Stimulated activated CD4-positive, alpha-beta T cell treated with anti-CD3 and anti-CD28 coated beads, TNF-alpha, amount 100 ng/mL, for 48 hours (primary cell): ENCODE data around the gene APOL2.
"Not testable (repeated sequence)": the region's sequence is repeated elsewhere in the genome, so short reads cannot be mapped to it uniquely, and the experiment has no call there.

ENCODE experiments used
- DNase-seq, 3 donors: peaks; one replicate each; pipeline ENCODE4 v3.0.0-alpha.2; 2020; ENCODE audit warnings: low read depth in 3 of 3

Gene APOL2

DNA sequence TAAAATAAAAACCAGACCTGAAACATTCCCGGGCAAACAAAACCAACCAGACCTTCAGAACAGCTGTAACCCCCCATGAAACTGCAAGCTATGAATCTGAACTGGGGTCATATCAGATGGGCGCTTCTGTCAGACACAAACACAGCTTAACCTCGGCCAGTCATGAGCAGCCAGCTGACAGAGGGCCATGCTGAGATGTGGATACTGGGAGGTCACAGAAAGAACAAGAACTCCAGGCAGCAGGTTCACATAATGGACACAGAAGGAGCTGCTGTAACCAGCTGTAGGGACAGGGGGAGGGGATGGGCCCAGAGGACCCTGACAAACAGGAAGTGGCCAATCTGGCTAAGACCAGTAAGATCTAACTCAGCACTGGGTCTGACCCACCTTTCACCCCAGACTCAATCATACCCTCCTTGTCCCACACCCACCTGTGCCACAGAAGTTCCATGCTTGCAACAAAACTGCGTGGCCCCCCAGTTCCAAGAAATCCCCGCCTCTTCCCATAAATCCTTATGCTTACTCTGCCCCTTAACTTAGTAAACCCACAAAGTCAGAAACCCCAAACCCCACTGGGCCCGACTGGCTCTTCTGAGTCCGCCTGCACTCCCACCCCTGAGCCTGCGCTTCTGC lies 41.7 kb downstream of the APOL2 start:
- DNase-seq = no peak

DNA sequence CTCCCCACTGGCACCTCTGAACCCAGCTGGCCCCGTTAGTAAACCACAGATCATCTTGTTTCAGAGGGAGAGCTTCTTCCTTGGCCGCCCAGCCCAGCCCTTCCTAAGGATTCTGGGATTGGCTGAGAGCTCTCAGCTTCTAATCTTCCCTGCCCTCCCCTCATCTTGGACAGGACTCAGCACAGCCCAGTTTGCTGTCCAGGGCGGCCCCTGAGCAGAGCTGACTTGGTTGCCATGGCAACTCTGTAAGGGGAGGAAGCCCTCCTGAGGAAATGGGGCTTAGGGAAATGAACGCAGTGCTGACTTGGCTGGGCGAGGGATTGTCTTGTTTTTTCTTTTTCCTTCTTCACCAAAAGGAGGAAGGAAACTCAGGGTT lies 42.3 kb downstream of the APOL2 start:
- no peak for DNase-seq

DNA sequence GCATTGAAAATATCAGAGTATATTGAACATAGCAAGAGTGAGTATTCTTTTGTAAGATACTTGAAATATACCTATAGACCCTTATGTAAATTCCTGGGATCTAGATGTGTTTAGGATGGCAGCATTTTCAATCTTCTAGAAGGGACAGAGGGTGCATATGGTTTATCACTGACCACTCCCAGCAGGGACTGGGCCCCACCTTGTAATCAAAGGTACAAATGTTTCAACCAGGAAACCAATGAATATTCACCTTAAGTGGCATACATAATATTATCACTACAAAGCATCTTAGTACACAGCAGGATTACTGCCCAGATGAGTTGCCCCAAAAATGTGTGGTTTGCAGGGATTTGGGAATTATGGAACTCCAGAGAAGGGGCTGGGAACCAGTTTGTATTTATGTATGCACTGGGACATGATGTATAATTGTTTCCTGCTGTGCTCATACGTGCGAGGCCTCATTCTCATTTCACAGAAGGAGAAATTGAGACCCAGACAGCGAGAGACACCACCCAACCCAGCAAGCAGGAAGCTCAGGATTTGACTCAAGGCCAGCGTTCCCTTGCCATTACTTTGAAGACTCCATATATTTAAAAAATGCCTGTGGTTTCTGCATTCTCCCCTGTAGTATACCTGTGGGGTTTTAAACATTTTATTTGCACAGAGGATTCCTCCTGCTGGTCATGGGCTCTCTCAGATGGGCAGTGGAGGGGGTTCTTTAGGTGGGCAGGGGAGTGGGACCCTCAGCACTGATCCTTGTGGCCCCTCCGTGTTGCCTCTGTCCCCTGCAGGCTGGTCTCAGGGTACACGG lies 42.9 kb downstream of the APOL2 start:
- no peak for DNase-seq

DNA sequence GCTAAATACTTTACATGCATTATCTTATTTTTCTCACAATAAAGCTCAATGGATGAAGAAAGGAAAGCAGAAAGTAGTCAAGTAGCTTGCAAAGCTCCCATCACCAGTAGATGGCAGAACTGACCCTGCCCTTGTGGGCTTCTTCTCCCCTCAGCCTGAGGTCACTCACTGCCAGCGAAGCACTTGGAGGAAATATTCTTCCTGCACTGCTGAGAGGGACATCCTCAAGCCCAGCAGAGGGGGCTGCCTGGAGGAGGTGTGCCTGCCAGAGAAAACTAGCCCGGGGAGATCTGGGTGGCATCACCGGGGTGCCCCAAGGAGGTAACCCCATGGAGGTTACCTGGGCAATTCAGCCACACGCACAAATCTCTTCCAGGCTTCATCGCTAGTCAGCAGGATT lies 44.4 kb downstream of the APOL2 start:
- DNase-seq = peak in 2 of 3 donors; percentile 17 to 23

DNA sequence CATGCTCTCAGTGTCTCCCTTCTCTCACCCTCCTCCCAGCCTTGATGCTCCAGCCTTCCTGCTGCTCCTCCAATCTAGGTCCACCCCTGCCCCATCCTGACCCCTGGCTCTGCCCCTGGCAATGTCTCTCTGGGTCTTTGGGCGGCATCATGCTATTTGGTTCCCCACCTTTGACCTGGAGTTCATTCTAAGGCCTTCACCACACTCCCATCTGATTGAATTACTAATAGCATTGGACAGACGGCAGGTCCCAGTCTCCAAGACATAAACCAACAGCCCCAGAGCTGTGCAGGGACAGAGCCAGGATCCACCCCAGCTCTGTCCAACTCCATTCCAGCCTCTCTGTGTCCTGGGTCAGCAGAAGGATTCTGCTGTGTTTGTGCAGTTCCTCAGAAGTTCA lies 44.9 kb downstream of the APOL2 start:
- DNase-seq = no peak

DNA sequence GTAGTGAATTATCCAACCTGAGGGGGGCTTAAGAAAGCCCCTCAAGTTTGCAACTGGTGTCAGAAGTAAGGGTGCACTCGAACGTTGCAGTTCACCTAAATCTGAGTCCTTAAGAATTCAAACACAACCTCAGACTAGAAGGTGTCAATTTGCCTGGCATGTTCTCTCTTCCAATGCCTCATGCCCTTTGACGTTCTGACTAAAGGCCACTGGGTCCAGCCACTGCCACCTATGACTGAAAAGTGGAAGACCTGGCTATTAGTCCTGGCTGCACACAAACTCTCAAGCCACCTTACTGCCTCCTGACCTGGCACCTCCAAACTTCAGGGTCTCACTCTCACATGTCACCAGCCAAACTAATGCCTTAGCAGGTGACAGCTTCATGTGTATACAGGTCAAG lies 45.8 kb downstream of the APOL2 start:
- DNase-seq = no peak

DNA sequence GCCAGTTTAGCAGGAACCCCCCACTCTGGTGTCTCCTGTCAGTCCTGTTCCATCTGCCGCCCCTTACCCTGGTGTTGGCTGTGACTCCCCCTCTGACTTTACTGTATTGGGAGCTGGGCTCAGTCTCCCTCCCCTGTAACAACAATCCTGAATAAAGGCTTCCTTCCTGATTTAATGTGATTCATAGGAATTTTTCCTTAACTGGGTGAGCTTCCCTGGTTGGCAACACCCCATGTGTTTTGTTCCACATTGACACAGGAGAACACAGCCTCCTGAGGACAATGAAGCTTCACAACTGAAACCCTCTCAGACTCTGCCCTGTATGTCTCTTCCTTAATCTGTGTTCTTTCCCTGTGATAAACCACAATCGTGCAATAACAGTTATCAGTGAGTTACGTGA lies 46.2 kb downstream of the APOL2 start:
- no peak for DNase-seq

DNA sequence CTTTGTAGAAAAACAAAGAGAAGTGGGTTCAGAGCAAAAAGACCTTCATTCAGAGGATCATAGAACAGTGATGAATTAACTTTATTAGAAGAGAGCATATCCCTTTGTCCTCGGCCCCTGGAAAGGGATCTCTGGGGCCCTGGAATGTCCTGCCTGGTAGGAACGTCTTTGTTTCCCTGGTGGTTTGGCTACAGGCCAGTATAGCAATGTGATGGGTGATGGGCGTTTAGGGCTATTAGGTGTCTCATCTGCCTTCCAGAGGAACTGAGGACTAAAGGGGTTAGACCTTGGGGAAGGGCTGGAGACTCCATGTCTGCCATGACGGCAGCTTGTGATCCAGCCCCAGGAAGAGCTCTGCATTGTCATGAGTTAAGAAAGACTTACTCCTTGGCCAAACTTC lies 46.8 kb downstream of the APOL2 start:
- DNase-seq = no peak

DNA sequence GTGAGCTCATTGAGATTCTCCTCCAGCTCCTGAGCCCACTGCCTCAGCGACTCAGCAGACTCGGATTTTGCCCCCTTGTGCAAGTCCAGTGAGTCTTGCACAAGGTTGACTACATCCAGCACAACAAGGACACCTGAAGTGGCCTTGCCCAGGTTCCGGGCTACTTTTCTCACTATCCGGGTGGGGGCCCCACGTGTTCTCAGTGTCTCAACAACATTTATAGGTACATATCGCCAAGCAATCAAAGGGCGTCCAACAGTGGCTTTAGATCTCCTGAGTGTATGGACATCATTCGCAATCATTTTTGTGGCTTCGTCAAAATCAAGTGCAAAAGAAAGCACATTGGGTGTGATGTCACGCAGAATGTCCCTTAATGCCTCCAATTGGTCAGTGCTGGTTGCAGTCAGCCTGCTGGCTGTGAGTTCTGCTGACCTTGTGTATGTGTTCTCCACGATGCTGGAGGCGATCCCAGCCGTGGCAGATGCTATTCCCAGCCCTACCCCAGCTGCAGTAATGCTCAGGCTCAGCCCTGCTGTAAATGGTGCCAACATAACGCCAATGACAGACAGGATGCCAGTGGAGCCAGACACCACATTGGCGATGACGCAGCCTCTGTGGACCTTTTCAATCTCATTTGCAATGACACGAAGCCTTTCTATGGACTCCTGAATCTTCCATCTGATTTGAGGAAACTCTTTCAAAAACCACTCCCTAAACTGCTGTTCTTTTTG lies 48.1 kb downstream of the APOL2 start:
- DNase-seq = no peak

DNA sequence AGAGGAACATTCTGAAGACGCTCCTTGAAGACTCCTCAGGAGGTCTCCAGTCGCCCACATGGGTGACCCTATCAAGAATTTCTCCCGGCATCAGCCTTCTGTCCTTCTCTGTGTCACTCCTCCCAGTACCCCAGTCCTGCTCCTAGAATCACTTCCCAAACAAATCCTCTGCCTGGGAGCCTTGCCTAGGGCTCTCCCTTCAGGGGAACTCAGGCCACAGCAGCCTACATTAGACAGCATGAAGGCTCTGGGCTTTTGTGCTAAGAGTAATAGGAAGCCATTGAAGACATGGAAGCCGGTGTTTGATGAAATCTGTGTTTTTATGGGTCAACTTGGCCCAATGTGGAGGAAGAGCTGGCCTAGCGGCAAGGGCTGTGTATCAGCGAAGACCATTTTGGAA lies 51.5 kb downstream of the APOL2 start:
- DNase-seq = not testable (repeated sequence)

DNA sequence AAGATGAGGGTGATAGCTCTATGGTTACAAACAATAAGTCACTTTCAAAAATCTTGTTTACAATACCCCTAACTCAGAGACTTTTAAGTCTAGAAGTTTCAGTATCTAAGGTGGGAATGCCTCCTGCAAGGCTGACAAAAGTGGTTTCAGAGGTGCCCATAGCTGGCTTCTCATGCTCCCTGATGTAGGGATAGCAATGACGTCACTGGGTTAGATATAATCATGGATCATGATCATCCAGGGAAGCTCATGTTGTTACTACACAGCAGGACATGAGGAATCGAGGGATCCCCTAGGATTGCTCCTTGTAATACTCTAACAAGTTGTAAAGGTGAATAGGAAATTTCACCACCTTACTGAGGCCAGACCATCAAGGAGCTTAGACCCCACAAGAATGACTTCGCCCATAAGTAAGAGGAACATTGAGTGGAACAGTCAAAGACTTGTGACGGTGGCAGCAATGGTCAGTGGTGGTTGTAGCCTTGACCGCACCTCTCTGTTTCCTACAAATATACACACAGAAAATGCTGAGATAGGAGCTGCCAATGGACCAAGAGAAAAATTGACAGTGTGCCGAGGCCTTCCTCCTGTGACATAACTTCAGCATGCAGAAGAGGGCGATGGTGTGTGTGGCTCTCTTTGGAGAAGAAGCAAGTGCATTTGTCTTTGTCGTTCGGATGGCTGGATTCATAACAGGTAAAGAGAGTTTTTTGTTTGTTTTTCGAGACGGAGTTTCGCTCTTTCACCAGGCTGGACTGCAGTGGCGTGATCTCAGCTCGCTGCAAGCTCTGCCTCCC lies 53.3 kb downstream of the APOL2 start:
- DNase-seq = no peak

DNA sequence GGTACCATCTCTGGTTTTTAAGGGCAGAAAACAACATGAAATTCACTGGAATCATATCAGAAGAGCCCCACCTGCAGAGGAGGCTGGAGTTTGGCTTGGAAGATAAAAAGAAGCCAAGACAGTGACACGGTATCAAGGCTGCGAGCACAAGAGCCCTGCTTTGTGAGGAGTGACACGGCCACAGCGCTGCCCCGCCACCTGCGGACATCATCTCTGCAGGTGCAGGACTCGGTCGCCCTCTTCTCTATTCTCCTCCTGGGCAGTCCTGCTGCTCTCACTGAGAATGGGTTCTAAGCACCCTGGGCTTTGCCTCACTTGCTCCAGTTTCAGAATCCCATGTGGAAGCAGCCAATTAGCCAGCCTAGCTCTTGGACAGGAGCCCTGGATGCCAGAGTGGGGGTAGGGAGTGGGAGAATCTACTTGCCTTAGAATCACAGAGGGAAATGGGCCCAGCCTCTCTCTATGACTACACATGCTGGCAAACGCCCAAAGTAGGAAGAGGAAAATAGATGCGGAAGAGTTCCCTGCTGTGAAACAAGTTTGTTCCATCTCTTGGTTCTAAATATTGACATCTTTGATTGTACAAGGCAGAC lies 54.8 kb downstream of the APOL2 start:
- no peak for DNase-seq

DNA sequence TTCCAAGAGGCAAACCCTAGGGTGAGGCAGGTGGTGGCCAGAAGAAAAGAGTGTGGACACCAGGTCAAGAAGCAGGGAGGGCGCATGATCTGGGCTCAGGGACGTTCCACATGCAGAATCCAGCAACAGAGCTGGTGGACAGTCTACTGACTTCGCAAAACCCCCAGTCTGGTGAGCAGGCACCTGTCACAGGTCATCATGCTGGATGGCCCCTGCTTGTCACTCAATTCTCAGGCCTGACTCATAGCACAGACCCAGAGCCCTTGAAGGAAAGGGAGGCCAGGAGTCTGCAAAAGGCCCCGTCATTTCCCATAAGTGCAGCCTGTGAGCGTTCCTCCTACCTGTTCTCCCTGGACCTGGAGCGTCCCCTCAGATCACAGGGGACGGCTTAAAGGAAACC lies 55.9 kb downstream of the APOL2 start:
- DNase-seq = no peak

DNA sequence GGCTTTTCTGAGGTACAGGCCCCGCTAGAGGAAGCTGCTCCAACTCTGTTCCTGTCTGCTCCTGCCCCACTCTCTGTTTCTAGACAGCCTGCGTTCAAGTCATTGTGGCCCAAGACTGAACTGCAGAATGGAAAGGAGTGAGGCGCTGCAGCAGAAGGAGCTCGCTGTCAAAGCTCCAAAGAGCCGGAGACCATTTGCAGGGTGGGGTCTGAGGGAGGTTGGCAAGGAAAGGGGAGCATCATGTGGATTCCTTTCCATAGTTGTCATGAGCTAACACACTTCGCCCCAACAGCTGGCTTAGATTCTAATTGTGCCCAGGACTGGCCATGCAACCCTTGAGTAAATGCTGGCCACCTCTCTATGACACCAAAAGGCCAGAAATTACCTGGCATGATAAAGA lies 56.5 kb downstream of the APOL2 start:
- no peak for DNase-seq

DNA sequence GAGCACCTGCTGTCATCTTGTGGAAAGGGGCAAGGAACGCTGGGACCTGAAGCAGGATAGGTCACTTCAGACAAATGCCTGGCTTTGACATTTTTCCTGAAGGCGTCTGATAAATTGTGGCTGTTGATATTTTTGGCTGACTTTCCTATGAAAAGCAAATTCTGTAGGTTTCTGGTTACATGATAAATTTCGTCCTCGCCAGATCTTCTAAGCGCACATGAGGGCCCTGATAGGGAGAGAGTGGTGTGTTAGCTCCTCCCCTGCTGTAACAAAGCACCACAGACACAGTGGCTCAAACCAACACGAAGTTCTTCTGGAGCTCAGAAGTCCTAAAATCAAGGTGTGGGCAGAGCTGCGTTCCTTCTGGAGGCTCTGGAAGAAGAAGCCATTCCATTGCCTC lies 57.3 kb downstream of the APOL2 start:
- no peak for DNase-seq

DNA sequence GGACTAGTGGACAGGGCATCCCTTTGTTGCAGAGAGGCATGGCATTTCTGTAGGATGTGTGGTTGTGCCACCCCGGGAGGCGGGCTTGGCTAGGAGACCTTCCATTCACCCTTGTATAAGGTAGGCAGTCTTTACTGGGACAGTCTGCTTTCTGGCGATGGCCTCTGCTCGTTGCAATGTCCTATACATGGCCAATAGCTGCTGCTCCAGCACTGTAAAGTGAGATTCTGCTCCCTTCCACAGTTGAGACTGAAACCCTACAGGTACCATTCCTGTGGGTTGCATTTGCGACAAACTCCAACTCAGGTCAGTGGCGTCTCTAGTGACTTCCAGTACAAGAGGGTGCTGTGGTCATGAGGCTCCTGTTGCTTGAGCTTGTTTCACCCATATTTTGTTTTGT lies 58.4 kb downstream of the APOL2 start:
- no peak for DNase-seq

DNA sequence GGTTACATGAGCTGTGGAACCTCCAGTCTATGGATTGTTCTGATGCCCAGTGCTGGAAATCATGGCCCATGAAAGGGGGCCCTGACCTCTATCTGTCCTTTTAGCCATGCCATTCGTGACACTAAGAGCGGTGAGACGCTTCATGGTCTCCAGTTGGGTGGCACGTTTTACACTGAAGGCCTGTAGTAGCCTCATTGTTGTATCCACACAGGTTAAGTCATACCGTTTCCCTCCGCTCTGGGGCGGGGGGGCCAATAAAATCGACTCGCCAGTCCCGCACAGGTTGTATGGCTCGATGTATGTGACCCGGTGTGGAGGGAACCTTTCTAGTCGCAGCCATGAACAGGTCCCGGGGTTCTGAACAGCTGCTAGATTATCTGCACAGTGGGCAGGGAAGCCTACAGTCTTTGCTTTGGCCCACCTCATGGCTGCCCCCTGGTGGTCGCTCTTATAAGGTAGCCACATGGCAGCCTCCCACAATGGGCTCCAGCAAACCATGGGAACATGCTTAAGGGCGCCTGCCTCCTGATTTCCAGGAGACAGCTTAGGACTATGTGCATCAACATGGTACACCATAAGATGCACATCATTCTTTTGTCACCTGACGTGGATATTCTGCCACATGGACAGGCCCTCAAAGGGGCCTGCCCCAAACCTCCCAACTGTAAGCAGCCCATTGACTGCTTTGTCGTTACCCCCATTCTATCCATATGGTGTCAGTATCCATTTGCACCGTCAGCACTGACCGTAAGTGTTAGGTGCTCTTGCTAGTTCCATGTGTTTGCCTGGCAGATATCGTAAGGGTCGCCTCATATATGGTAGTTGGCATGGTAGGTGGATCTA lies 59.1 kb downstream of the APOL2 start:
- DNase-seq = peak; percentile 62 to 86 (median 83)

DNA sequence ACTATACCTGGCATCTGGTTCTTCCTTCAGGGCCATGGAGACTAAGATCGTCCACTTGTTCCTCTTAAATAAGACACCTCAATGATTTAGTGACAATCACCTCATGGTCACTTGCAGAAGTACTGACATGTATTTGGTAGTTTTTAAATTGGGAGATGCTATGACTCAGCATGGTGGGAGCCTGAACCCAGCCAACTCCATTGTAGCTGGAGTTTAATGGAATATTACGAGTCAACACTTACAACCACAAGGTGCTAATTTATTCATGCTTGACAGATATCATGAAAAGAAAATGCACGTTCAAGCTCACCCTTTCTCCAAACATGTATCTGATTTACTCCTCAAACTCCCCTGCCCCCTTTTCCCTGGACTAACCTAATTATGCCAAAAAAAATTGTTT lies 62.2 kb downstream of the APOL2 start:
- DNase-seq = no peak
